ENCODE data around the gene DNAH8. TPM values are rescaled to one million over a fixed set of nuclear protein-coding genes. Genes with fewer than 3 reads are reported as not detected.
"Not testable (repeated sequence)": the region's sequence is repeated elsewhere in the genome, so short reads cannot be mapped to it uniquely, and the experiment has no call there.

The DNAH8 gene
- total RNA-seq, 3 donors from 2014 or later (not counting 1 experiment from before 2014, with no cell fraction given): 0.10 TPM; not detected in 2

DNA sequence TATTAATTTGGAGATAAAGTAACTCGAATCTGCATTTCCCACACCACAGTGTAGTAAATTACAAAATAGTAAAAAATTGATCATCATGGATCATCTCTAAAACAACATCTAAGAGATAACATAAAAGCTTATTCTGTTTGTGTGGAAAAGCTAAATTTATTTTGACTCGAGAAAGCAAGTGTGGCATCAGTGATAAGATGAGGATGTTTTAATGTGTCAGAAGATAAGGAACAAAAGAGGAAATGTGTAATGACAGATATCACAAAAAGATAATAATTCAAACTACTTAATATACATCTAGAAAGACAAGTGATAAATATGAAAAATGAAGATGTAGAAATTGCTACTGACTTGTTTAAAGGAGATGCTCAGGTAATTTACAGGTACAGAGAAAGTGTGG lies 74.1 kb downstream of the DNAH8 start:
- no peak overlapping the region for H3K27ac ChIP-seq (ENCODE audit: low read length)
- H3K4me3 Mint-ChIP-seq: no peak overlapping the region
- TF ChIP-seq CTCF (IDR thresholded peaks at IDR 0.05): no peak

DNA sequence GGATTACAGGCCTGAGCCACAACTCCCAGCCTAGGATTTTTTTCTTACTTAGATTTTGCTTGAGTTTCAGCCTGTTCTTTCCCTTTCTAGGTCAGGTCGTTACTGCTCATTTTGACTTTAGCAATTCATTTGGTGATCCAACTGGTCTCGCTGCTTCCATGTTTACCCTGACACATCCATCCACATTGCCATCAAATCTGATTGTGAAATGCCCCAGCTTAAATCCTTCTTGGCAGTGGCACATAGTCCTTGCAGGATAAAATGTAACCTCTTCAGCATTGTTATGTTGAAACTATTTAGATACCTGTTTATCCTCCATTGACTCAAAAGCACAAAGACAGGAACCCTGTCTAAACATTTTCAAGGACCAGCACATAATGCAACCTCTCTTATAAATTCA lies 77.2 kb downstream of the DNAH8 start:
- H3K36me3 Mint-ChIP-seq: no peaks in the 10 kb centered on the region
- H3K4me1 Mint-ChIP-seq: no peaks in the 10 kb centered on the region
- H3K4me1 ChIP-seq (ENCODE audit: control insufficient read depth, insufficient read depth, low read length): no peaks in the 10 kb centered on the region
- H3K27me3 ChIP-seq (ENCODE audit: control insufficient read depth, insufficient read depth, low read length): peaks cover 1% of the 10 kb centered on the region
- no peaks in the 10 kb centered on the region for H3K36me3 ChIP-seq (ENCODE audit: control insufficient read depth, insufficient read depth, low read length)
- H3K9me3 Mint-ChIP-seq: no peaks in the 10 kb centered on the region
- H3K4me3 Mint-ChIP-seq: no peak overlapping the region
- peaks cover 19 to 29% of the 10 kb centered on the region in 2 donors for H3K27me3 Mint-ChIP-seq (ENCODE audit: low read depth in 2 of 2)
- no peak for TF ChIP-seq CTCF (IDR thresholded peaks at IDR 0.05)
- no peak overlapping the region for H3K27ac Mint-ChIP-seq
- no peak overlapping the region for H3K27ac ChIP-seq (ENCODE audit: low read length)
- ATAC-seq: no peak
- H3K9me3 ChIP-seq (ENCODE audit: control insufficient read depth, insufficient read depth, low read length): no peaks in the 10 kb centered on the region
- intact Hi-C loops (cut with micrococcal nuclease): no loop called here
- no peak for DNase-seq
- H3K4me3 ChIP-seq (ENCODE audit: low read length): no peak overlapping the region
- 89% methylated on average over 2 of the region's 2 CpGs for WGBS (ENCODE audit: insufficient coverage)

More for the DNA sequence above, 74.1 kb downstream of the DNAH8 start:
- Histone ChIP-seq H3K4me3 (ENCODE audit: low read length) (no peak overlapping the region), H3K27me3 (ENCODE audit: control insufficient read depth, insufficient read depth, low read length) (peaks cover 2% of the 10 kb centered on the region), H3K36me3 (ENCODE audit: control insufficient read depth, insufficient read depth, low read length) (no peaks in the 10 kb centered on the region), H3K9me3 (ENCODE audit: control insufficient read depth, insufficient read depth, low read length) (no peaks in the 10 kb centered on the region), H3K4me1 (ENCODE audit: control insufficient read depth, insufficient read depth, low read length) (no peaks in the 10 kb centered on the region)
- DNase-seq (no peak), ATAC-seq (no peak)
- WGBS (ENCODE audit: insufficient coverage): no CpG with 5 or more reads among the region's 2 CpGs
- Mint-ChIP-seq H3K9me3 (no peaks in the 10 kb centered on the region), H3K27ac (no peak overlapping the region), H3K36me3 (no peaks in the 10 kb centered on the region), H3K4me1 (no peaks in the 10 kb centered on the region), H3K27me3 (ENCODE audit: low read depth in 2 of 2) (peaks cover 16 to 27% of the 10 kb centered on the region in 2 donors)
- intact Hi-C loops (cut with micrococcal nuclease): no loop called here

DNA sequence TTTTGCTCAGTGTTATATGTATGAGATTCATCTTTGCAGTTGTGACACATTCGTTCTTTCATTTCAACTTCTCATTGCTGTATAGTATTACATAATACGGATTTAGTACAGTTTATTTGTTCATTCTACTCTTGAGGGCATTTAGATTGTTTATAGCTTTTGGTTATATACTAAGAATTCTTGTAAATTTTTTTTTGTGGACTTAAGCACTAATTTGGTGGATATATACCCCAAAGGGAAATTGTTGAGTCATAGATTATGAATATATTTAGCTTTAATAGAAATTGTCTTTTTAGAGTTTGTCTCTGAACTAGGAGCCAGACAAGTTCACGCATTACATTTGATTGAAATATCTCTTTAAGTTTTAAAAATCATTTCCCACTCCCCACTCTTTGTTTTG lies 79.6 kb downstream of the DNAH8 start:
- ATAC-seq (no peak), DNase-seq (no peak)
- Histone ChIP-seq H3K27ac (ENCODE audit: low read length) (no peak overlapping the region), H3K9me3 (ENCODE audit: control insufficient read depth, insufficient read depth, low read length) (no peaks in the 10 kb centered on the region), H3K36me3 (ENCODE audit: control insufficient read depth, insufficient read depth, low read length) (no peaks in the 10 kb centered on the region), H3K4me3 (ENCODE audit: low read length) (no peak overlapping the region), H3K4me1 (ENCODE audit: control insufficient read depth, insufficient read depth, low read length) (no peaks in the 10 kb centered on the region), H3K27me3 (ENCODE audit: control insufficient read depth, insufficient read depth, low read length) (peaks cover 2% of the 10 kb centered on the region)
- no peak for TF ChIP-seq CTCF (IDR thresholded peaks at IDR 0.05)
- Mint-ChIP-seq H3K4me3 (no peak overlapping the region), H3K27ac (no peak overlapping the region), H3K9me3 (no peaks in the 10 kb centered on the region), H3K36me3 (no peaks in the 10 kb centered on the region), H3K4me1 (no peaks in the 10 kb centered on the region), H3K27me3 (ENCODE audit: low read depth in 2 of 2) (peaks cover 34 to 52% of the 10 kb centered on the region in 2 donors)
- WGBS (ENCODE audit: insufficient coverage): no CpG with 5 or more reads among the region's 3 CpGs
- intact Hi-C loops (cut with micrococcal nuclease): no loop called here

DNA sequence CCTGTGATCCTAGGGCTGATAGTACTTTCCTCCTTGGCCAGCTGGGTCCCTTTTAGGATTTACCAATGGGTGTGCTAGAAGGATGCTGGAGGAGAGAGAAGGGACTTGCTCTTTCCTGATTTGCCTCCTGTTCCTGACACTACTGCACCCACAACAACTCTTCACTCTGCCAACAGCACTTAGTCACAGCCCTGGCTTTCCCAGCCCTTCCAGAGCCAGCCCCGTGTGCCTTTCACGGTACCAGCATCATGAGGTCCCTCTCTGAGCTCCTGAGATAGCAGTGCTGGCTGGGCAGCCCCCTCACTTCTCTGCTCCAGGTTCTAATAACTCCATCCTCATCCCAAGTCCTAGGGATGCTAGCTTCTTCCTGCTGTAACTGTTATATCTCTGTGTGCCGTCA lies 80.9 kb downstream of the DNAH8 start:
- H3K9me3 ChIP-seq (ENCODE audit: control insufficient read depth, insufficient read depth, low read length): no peaks in the 10 kb centered on the region
- intact Hi-C loops (cut with micrococcal nuclease): no loop called here
- no peaks in the 10 kb centered on the region for H3K4me1 ChIP-seq (ENCODE audit: control insufficient read depth, insufficient read depth, low read length)
- ATAC-seq: no peak
- no peak for DNase-seq
- Mint-ChIP-seq H3K36me3 (no peaks in the 10 kb centered on the region), H3K9me3 (no peaks in the 10 kb centered on the region), H3K27ac (no peak overlapping the region), H3K4me1 (no peaks in the 10 kb centered on the region), H3K27me3 (ENCODE audit: low read depth in 2 of 2) (peaks cover 34 to 66% of the 10 kb centered on the region in 2 donors), H3K4me3 (no peak overlapping the region)
- no peaks in the 10 kb centered on the region for H3K36me3 ChIP-seq (ENCODE audit: control insufficient read depth, insufficient read depth, low read length)
- H3K4me3 ChIP-seq (ENCODE audit: low read length): no peak overlapping the region
- WGBS (ENCODE audit: insufficient coverage): 74% methylated on average over 3 of the region's 3 CpGs
- no peak for TF ChIP-seq CTCF (IDR thresholded peaks at IDR 0.05)
- no peak overlapping the region for H3K27ac ChIP-seq (ENCODE audit: low read length)
- H3K27me3 ChIP-seq (ENCODE audit: control insufficient read depth, insufficient read depth, low read length): peaks cover 2% of the 10 kb centered on the region

DNA sequence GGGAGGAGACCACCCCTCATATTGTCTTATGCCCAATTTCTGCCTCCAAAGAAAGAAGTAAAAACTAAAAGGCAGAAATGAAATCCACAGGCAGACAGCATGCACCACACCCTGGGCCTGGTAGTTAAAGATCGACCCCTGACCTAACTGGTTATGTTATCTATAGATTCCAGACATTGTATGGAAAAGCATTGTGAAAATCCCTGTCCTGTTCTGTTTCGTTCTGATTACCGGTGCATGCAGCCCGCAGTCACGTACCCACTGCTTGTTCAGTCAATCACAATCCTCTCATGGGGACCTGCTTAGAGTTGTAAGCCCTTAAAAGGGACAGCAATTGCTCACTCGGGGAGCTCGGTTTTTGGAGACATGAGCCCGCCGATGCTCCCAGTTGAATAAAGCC lies 81.3 kb downstream of the DNAH8 start:
- H3K27me3 Mint-ChIP-seq (ENCODE audit: low read depth in 2 of 2): peaks cover 39 to 70% of the 10 kb centered on the region in 2 donors

More for the DNA sequence above, 81.3 kb downstream of the DNAH8 start:
- H3K9me3 ChIP-seq (ENCODE audit: control insufficient read depth, insufficient read depth, low read length); H3K27me3 ChIP-seq (ENCODE audit: control insufficient read depth, insufficient read depth, low read length); DNase-seq; H3K27ac Mint-ChIP-seq; H3K4me3 ChIP-seq (ENCODE audit: low read length); ATAC-seq; H3K9me3 Mint-ChIP-seq; intact Hi-C loops (cut with micrococcal nuclease); H3K36me3 ChIP-seq (ENCODE audit: control insufficient read depth, insufficient read depth, low read length); H3K36me3 Mint-ChIP-seq; H3K4me1 Mint-ChIP-seq; H3K4me3 Mint-ChIP-seq; H3K4me1 ChIP-seq (ENCODE audit: control insufficient read depth, insufficient read depth, low read length); H3K27ac ChIP-seq (ENCODE audit: low read length): not testable (repeated sequence)
- 65% methylated on average over 9 of the region's 9 CpGs for WGBS (ENCODE audit: insufficient coverage)
